ENCODE measurements around the gene FAM89A. TPM values are rescaled to one million over a fixed set of nuclear protein-coding genes. Genes with fewer than 3 reads are reported as not detected.

The FAM89A gene
- total RNA-seq, 1 experiment from 2014 or later = 1.5 TPM

DNA sequence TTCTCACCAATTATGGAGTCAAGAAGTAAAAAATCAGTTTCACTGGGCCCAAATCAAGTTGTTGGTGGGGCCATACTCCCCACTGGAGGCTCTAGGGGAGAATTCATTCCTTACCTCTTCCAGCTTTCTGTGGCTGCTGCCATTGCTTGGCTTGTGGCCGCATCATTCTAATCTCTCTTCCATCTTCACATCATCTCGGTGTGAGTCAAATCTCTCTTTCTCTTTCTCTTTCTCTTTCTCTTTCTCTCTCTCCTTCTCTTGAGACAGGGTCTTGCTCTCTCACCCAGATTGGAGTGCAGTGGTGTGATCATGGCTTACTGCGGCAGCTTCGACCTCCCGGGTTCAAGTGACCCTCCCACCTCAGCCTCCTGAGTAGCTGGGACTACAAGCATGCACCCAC lies 28.1 kb downstream of the FAM89A start:
- Histone ChIP-seq H3K23ac (ENCODE audit: insufficient read length, low read depth, low read length) (no peak overlapping the region), H3K27ac (ENCODE audit: insufficient read length, low read depth, low read length) (no peak overlapping the region), H3K23me2 (ENCODE audit: insufficient read length, low read depth, low read length, poor library complexity, severe bottlenecking) (no peaks in the 10 kb centered on the region), H3T11ph (ENCODE audit: low read length) (no peak overlapping the region), H2BK15ac (ENCODE audit: low read depth, low read length) (no peak overlapping the region), H3K79me1 (ENCODE audit: insufficient read depth, low read depth, low read length, poor library complexity, severe bottlenecking) (no peaks in the 10 kb centered on the region), H4K8ac (replicated peaks; ENCODE audit: insufficient read length, low read depth, low read length) (no peak overlapping the region), H4K91ac (ENCODE audit: insufficient read length, low read depth, low read length) (no peak overlapping the region), H4K20me1 (ENCODE audit: control insufficient read depth, insufficient read depth, insufficient read length) (no peaks in the 10 kb centered on the region), H3K4me1 (ENCODE audit: insufficient read depth, low read length) (no peaks in the 10 kb centered on the region), H3K9ac (ENCODE audit: extremely low read depth, insufficient read length, low read length) (no peak overlapping the region), H3K18ac (ENCODE audit: insufficient read length, low read depth, low read length) (no peak overlapping the region), H3K56ac (ENCODE audit: insufficient read length, low read depth, low read length) (no peak overlapping the region), H2BK5ac (ENCODE audit: insufficient read length, low read length) (no peak overlapping the region), H3K9me3 (ENCODE audit: control insufficient read depth, low read depth, low read length) (no peaks in the 10 kb centered on the region), H3K27me3 (ENCODE audit: insufficient read depth, low read length) (no peaks in the 10 kb centered on the region; the same call in 1 of the 2 replicates), H3K79me2 (ENCODE audit: insufficient read depth, low read length) (no peaks in the 10 kb centered on the region), H3K4me2 (ENCODE audit: insufficient read depth, insufficient read length, low read length) (no peak overlapping the region), H2AFZ (ENCODE audit: low read length) (no peak overlapping the region), H2BK12ac (ENCODE audit: insufficient read length, low read depth, low read length) (no peak overlapping the region), H2AK5ac (ENCODE audit: insufficient read length, low read length) (no peak overlapping the region), H4K5ac (ENCODE audit: insufficient read length, low read depth, low read length) (no peak overlapping the region), H2BK120ac (ENCODE audit: low read depth, low read length, poor library complexity, severe bottlenecking) (no peak overlapping the region), H3K4ac (ENCODE audit: low read depth, low read length) (no peak overlapping the region), H3K14ac (ENCODE audit: insufficient read depth, low read length) (no peak overlapping the region), H2BK20ac (ENCODE audit: low read depth, low read length, poor library complexity, severe bottlenecking) (no peak overlapping the region)
- H3K36me3 Mint-ChIP-seq (ENCODE audit: insufficient read depth in 1 of 3, low read depth in 3 of 3) = no peaks in the 10 kb centered on the region
- no peak overlapping the region for H3K27ac Mint-ChIP-seq
- peaks cover 5 to 7% of the 10 kb centered on the region in 2 experiments; a peak in 3 of 5 replicates for H3K9me3 Mint-ChIP-seq
- H3K4me1 Mint-ChIP-seq = no peaks in the 10 kb centered on the region
- no peak overlapping the region for H3K4me3 Mint-ChIP-seq
- H3K27me3 Mint-ChIP-seq (ENCODE audit: low read depth) = peaks cover 29% of the 10 kb centered on the region
- WGBS (ENCODE audit: extremely low coverage, insufficient read length, low lambda C conversion rate) = no CpG with 5 or more reads among the region's 5 CpGs
- no peak for DNase-seq
- TF ChIP-seq, protein P1, sequence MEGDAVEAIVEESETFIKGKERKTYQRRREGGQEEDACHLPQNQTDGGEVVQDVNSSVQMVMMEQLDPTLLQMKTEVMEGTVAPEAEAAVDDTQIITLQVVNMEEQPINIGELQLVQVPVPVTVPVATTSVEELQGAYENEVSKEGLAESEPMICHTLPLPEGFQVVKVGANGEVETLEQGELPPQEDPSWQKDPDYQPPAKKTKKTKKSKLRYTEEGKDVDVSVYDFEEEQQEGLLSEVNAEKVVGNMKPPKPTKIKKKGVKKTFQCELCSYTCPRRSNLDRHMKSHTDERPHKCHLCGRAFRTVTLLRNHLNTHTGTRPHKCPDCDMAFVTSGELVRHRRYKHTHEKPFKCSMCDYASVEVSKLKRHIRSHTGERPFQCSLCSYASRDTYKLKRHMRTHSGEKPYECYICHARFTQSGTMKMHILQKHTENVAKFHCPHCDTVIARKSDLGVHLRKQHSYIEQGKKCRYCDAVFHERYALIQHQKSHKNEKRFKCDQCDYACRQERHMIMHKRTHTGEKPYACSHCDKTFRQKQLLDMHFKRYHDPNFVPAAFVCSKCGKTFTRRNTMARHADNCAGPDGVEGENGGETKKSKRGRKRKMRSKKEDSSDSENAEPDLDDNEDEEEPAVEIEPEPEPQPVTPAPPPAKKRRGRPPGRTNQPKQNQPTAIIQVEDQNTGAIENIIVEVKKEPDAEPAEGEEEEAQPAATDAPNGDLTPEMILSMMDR (conservative IDR thresholded peaks at IDR 0.05) = no peak
